HG03103 (cell line): ENCODE data around the gene OR1D5.
"Not testable (repeated sequence)": the region's sequence is repeated elsewhere in the genome, so short reads cannot be mapped to it uniquely, and the experiment has no call there.

ENCODE experiments used
- ATAC-seq: cut with Tn5 transposase; IDR thresholded peaks from one replicate; pipeline ENCODE4 v1.9.1; 2021; ENCODE audit warnings: low read depth; ENCODE audit not compliant: unreplicated experiment

Gene OR1D5

DNA sequence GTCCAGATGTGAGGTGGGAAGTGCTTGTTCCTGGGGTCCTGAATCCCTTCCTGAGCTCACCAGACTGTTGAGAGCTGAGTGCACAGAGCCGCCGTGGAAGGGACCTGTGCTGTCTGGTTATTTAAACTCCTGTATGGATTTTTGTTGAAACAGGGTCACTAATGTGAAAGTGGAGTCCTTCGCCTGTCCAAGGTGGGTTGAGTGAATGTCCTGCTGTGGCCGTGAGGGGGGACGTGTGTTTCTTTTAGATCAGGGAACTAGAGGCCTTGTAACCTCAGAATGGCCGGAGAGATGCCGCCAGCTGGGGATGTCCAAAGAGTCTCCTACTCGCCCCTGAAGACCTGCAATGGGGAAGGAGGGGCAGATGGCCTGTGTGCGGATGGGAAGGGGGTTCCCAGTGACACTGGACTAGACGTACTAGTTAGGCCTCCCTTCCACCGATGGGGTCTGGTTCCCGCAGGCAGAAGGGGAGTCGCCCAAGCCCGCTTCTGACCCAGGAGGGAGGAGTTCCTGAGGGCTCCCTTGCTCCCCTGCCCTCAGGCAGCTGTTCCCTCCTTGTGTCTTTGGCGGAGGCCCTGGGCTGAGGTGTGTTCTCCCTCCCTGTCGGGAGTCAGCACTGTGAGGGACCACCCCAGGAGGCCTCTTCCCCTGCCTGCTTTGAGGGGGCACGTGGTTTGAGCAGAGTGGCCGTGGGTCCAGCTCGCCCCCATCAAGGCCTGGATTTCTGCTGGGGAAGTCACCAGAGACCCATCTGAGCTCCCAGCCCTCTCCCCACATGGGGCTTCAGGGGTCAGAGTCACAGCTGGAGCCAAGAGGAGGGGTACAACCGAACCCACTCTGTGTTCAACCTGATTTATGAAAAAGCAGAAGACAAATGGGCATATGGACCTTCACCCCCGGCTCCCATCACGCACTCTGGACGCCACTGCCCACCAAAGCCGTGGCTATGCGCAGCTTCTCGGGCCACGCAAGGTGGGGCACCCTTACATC, 30.9 kb downstream of the OR1D5 start:
- no peak for ATAC-seq

DNA sequence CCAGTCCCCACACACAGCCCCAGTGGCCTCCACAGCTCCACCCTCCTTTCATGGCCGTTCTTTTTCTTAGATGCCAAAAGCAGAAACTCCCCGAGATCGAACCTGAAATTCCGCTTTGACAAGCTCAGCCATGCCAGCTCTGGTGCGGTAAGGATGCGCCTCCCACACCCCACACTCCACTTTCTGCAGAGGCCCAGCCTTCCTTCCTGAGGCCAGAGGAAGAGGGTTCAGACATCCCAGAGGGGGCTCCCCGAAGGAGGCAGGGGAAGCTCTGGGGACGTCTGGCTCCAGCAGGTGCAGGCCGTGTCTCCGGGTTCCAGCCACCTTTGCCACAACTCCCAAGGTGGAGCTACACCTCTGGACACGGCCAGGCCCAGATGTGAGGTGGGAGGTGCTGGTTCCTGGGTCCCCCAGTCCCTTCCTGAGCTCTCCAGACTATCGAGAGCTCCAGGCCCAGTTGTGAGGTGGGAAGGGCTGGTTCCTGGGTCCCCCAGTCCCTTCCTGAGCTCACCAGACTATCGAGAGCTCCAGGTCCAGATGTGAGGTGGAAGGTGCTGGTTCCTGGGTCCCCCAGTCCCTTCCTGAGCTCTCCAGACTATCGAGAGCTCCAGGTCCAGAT, 32.4 kb downstream of the OR1D5 start:
- not testable (repeated sequence) for ATAC-seq

DNA sequence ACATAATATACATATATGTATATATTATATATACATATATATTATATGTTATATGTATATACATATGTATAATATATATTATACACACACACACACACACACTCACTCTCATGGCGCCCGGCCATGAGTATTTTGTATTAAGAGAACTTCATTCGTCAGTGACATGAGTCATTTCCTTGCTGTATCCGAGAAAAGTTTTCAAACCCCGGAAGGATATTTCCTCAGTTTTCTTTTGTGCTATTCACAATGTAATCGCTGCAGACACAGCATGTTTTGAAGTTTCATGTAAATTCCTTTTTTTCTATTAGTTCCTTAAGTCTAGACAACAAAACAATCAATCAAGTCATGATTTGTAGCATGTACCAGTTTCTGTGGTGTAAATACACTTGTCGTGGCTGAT, 33.3 kb downstream of the OR1D5 start:
- ATAC-seq, result no peak

DNA sequence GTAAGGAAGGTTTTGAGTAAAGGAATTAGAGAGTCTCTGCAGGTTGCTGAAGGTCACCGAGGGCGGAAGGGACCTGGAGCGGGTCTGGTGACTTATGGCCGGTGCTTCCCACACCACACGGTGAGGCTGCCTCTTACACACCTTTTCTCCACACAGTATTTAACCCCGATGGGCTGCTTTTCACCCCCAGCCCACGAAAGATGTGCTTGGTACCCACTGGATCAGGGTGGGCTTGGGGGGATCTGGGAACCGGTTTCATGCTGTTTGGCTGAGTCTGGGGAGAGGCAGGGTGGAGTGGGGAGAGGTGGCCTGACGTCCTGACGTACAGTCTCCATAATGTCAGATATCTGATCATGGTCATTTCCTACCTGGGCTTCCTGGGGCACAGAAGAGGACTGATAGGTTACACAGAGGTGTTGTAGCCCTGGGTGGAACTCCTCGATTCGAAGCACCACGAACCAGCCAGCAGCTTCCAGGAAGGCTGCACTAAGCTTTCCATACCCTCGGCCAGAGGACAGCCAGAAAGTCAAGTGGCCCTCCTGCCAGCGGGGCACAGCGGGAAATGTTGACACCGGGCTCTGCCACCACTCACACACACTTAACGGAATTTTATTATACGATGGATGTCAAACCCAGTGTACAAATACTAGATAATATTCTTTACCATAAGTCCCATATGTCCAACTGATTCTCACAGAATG, 34.0 kb downstream of the OR1D5 start:
- no peak for ATAC-seq

DNA sequence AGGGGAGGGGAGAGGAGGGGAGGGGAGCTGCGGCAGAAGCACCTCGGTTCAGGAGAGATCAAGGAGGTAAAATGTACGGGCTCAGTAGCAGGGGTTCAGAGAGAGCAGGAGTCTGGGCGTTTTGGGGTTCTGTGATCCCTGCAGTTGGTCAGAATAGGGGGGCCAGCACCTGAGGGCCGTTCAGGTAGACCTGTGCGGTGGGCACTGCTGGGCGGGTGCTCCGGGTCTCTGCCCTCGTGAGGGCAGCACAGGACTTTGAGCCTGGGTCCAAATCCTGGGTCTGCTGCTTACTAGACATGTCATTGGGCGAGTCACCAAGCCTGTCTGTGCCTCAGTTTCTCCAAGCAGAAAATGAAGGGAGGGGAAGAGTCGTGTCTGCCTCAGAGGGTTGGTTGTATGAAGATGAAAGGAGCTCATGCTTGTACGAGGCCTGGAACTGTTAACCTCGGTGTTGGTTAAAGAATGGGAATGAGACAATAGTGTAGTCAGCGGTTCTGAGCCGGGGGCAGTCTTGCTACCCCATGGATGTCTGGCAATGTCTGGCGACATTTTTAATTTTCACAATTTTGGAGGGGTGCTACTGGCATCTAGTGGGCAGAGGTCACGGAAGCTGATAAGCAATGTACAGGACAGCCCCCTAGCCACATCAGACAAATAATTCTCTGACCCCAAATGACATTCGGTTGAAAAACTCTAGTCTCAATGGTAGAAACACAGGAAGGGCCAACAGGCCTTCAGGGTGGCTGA, 35.4 kb downstream of the OR1D5 start:
- no peak for ATAC-seq

- no peak for ATAC-seq
Measured at GRCh38 chr17:3026856-3027751, 36.3 kb downstream of the OR1D5 start.

GRCh38 chr17:3026125-3026855, 37.1 kb downstream of the OR1D5 start:
- no peak for ATAC-seq

GRCh38 chr17:3025421-3026124, 37.8 kb downstream of the OR1D5 start:
- no peak for ATAC-seq

DNA sequence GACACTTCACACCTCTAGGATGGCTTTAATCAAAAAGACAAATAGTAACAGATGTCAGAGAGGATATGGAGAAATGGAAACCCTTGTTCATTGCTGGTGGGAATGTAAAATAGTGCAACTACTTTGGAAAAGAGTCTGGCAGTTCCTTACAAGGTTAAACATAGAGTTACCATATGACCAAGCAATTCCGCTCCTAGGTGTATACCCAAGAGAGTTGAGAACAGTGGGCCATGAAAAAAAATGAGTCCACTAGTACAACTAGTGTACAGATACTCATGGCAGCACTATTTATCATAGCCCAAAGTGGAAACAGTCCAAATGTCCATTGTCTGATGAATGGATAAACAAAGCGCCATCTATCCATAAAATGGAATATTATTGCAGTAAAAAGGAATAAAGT, 39.1 kb downstream of the OR1D5 start:
- ATAC-seq, result no peak

- no peak for ATAC-seq
Measured at GRCh38 chr17:3022197-3022596, 41.2 kb downstream of the OR1D5 start.

- no peak for ATAC-seq
Measured at GRCh38 chr17:3020381-3020780, 43.0 kb downstream of the OR1D5 start.

DNA sequence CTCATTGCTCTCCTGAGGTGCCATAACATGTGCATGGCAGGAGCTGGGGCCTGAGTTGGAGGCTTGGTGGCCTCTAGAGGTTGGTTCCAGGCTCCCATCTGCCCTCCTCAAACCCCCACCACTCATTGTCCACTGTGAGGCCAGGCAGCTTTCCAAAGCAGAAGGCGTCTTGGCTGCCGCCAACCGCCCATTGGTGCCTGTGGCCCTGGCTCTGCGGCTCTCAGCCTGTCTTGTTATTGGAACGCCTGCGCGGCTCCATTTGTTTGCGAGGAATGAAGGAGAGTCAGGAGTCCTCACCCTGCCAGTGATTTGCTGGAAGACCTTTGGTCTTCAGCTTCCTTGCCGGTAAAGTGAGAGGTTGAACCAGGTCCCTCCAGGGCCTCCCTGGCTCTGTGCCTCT, 43.6 kb downstream of the OR1D5 start:
- ATAC-seq, result no peak

GRCh38 chr17:3017936-3018335, 45.5 kb downstream of the OR1D5 start:
- no peak for ATAC-seq

GRCh38 chr17:3015890-3016289, 47.5 kb downstream of the OR1D5 start:
- ATAC-seq, result no peak

GRCh38 chr17:3012926-3013581, 50.4 kb downstream of the OR1D5 start:
- no peak for ATAC-seq
